ENCODE data around the gene DTNB. TPM values are rescaled to one million over a fixed set of nuclear protein-coding genes. Genes with fewer than 3 reads are reported as not detected.

DTNB gene
- total and polyA plus RNA-seq, 10 of the 15 experiments (the other 5 are each of a cell fraction or from before 2014, with no cell fraction given) = 4.5 to 30.6 (median 11.9) TPM

- no peaks in the 10 kb centered on the region for H3K9me3 ChIP-seq (replicated peaks; ENCODE audit: control insufficient read depth, insufficient read depth, low read length)
- ChIA-PET RAD21 (ENCODE audit: unreplicated experiment) (no interaction called here), POLR2A (no interaction called here), SMC1A (ENCODE audit: uncharacterized antibody, unreplicated experiment) (interaction anchor here (1.8 to 3.9 kb wide), 2 partner anchors 10 to 11 kb away, joined by 6 to 27 read pairs; no protein-coding TSS in a partner anchor), CTCF (interaction anchor here (1.2 to 5.5 kb wide), 2 partner anchors 9 to 12 kb away, joined by 3 to 40 read pairs; no protein-coding TSS in a partner anchor)
- no peak overlapping the region for H3K27ac ChIP-seq (ENCODE audit: control insufficient read depth, insufficient read depth)
- no peak overlapping the region for H3K9ac ChIP-seq (ENCODE audit: control insufficient read depth, insufficient read depth, low read length)
- H2AFZ ChIP-seq (ENCODE audit: control insufficient read depth, low read depth, low read length) = no peak overlapping the region
- DNase-seq (ENCODE audit: low read depth, low spot score) (no peak), FAIRE-seq (no peak), ATAC-seq (no peak)
- H3K4me2 ChIP-seq (ENCODE audit: control insufficient read depth, insufficient read depth) = no peak overlapping the region
- WGBS (ENCODE audit: insufficient coverage, insufficient replicate concordance, low lambda C conversion rate, missing lambda C conversion rate) = 100% methylated on average over 1 of the region's 1 CpG
- H3K4me1 ChIP-seq (ENCODE audit: control insufficient read depth, insufficient read depth, low read length) = peaks cover 15% of the 10 kb centered on the region
- intact Hi-C loops (cut with micrococcal nuclease; ENCODE audit: unreplicated experiment) (no loop called here), in situ Hi-C loops (cut with MboI) (no loop called here)
- H4K20me1 ChIP-seq (ENCODE audit: control insufficient read depth, insufficient read depth) = no peaks in the 10 kb centered on the region
- H3K79me2 ChIP-seq (ENCODE audit: control insufficient read depth, insufficient read depth, low read length) = no peaks in the 10 kb centered on the region
- H3K27me3 ChIP-seq (replicated peaks in 1 of 2; ENCODE audit: control insufficient read depth in 2 of 2, insufficient read depth in 2 of 2, low read length in 1 of 2) = no peaks in the 10 kb centered on the region
- no peaks in the 10 kb centered on the region for H3K36me3 ChIP-seq (ENCODE audit: control insufficient read depth in 2 of 2, insufficient read depth in 2 of 2, low read length in 1 of 2)
- no TSS peak for BruUV-seq (replicated peaks)
- TF ChIP-seq PAX8 (IDR thresholded peaks at IDR 0.05) (no peak), NFXL1 (IDR thresholded peaks at IDR 0.05; ENCODE audit: borderline replicate concordance) (no peak), CHD2 (IDR thresholded peaks at IDR 0.05; ENCODE audit: borderline replicate concordance, low read depth, low read length) (no peak), SMARCA5 (IDR thresholded peaks at IDR 0.05) (no peak), ESRRA (IDR thresholded peaks at IDR 0.05; ENCODE audit: low read length) (no peak), YBX1 (IDR thresholded peaks at IDR 0.05) (no peak), NR2F1 (conservative IDR thresholded peaks at IDR 0.05) (no peak), TCF3 (IDR thresholded peaks at IDR 0.05; ENCODE audit: borderline replicate concordance, insufficient read depth, low read depth, low read length) (no peak), BCL11A (IDR thresholded peaks at IDR 0.05; ENCODE audit: low read depth, low read length) (no peak), MTA2 (IDR thresholded peaks at IDR 0.05; ENCODE audit: low read depth) (no peak), REST (IDR thresholded peaks at IDR 0.05; ENCODE audit: low read depth, low read length) (no peak), PML (IDR thresholded peaks at IDR 0.05; ENCODE audit: low read length) (no peak), HCFC1 (IDR thresholded peaks at IDR 0.05; ENCODE audit: low read length) (no peak), NRF1 (conservative IDR thresholded peaks at IDR 0.05; ENCODE audit: low read depth, low read length) (no peak), YY1 (IDR thresholded peaks at IDR 0.05; ENCODE audit: low read depth, low read length) (no peak), CEBPB (IDR thresholded peaks at IDR 0.05; ENCODE audit: borderline replicate concordance in 1 of 2, low read depth in 2 of 2, low read length in 2 of 2) (no peak), GABPA (IDR thresholded peaks at IDR 0.05; ENCODE audit: low read depth) (no peak), EGR1 (IDR thresholded peaks at IDR 0.05; ENCODE audit: borderline replicate concordance in 1 of 2, low read depth in 2 of 2, low read length in 2 of 2) (no peak), DPF2 (IDR thresholded peaks at IDR 0.05) (no peak)
- no peak overlapping the region for H3K4me3 ChIP-seq
Measured at GRCh38 chr2:25596516-25597244, 76.7 kb downstream of the DTNB start.

Data from GM12878 (cell line).